GM12878 (cell line): ENCODE results near the gene TMEM150C. TPM values are rescaled to one million over a fixed set of nuclear protein-coding genes. Genes with fewer than 3 reads are reported as not detected.

ENCODE experiments used
- ATAC-seq: fragments of 200-7000 bp; cut with Tn5 transposase; 3 replicates; pipeline ENCODE4 v1.9.1; 2020; ENCODE audit warnings: mild to moderate bottlenecking, moderate library complexity
- BruUV-seq: library from RNA; stranded (reverse); fragments of 400-500 nt; replicated peaks from 2 replicates; lab custom pipeline; 2021; lab: Mats Ljungman, UMichigan
- CTCF ChIA-PET: fragments of 300-600 bp; sonication (Branson Sonifier 250); formaldehyde crosslinking; extraction: SDS; loops from one replicate; lab custom pipeline; 2021; ENCODE audit warnings: inconsistent platforms; lab: Yijun Ruan, JAX
- POLR2A ChIA-PET: fragments of 350-600 bp; formaldehyde crosslinking; extraction: SDS; loops from one replicate; lab custom pipeline; 2021; ENCODE audit warnings: inconsistent platforms; lab: Charles Lee
- RAD21 ChIA-PET: fragments of 300-600 bp; sonication (Branson Sonifier 250); formaldehyde crosslinking; loops from one replicate; lab custom pipeline; 2023; ENCODE audit warnings: antibody characterized with exemption; ENCODE audit not compliant: unreplicated experiment; lab: Charles Lee
- SMC1A ChIA-PET: fragments of 300-600 bp; sonication (Branson Sonifier 250); formaldehyde crosslinking; loops from one replicate; lab custom pipeline; 2023; ENCODE audit not compliant: unreplicated experiment, uncharacterized antibody; lab: Charles Lee
- DNase-seq: peaks from one replicate; pipeline ENCODE4 v3.0.0-alpha.2; 2011; ENCODE audit warnings: low read depth, low spot score
- FAIRE-seq: peaks from 3 replicates; lab custom pipeline; 2011; peaks lifted over from hg19 to GRCh38; lab: Jason Lieb, UNC
- H2AFZ ChIP-seq: 2 replicates; pipeline ENCODE4 v1.6.0; 2011; ENCODE audit warnings: low read depth, low read length, control low read depth; ENCODE audit not compliant: control insufficient read depth
- H3K27ac ChIP-seq: 2 replicates; pipeline ENCODE4 v1.5.1; 2011; ENCODE audit warnings: control low read depth; ENCODE audit not compliant: control insufficient read depth, insufficient read depth
- H3K27me3 ChIP-seq, 2 experiments: replicated peaks in 1 of 2; 2 replicates each; pipeline versions ENCODE4 v1.6.0 to v1.6.1; 2011; ENCODE audit warnings: low read length in 1 of 2; ENCODE audit not compliant: control insufficient read depth in 2 of 2, insufficient read depth in 2 of 2
- H3K36me3 ChIP-seq, 2 experiments: 2 replicates each; pipeline ENCODE4 v1.5.1; 2011; ENCODE audit warnings: low read length in 1 of 2; ENCODE audit not compliant: control insufficient read depth in 2 of 2, insufficient read depth in 2 of 2
- H3K4me1 ChIP-seq: 2 replicates; pipeline ENCODE4 v1.6.1; 2011; ENCODE audit warnings: mild to moderate bottlenecking, low read length, moderate library complexity, mixed read lengths; ENCODE audit not compliant: control insufficient read depth, insufficient read depth
- H3K4me2 ChIP-seq: 2 replicates; pipeline ENCODE4 v1.6.0; 2011; ENCODE audit warnings: control low read depth; ENCODE audit not compliant: control insufficient read depth, insufficient read depth
- H3K4me3 ChIP-seq: fragments of 200-600 bp; sonication (generic); 2 replicates; pipeline ENCODE4 v1.5.1; 2016
- H3K79me2 ChIP-seq: 2 replicates; pipeline ENCODE4 v1.6.0; 2011; ENCODE audit warnings: low read length; ENCODE audit not compliant: control insufficient read depth, insufficient read depth
- H3K9ac ChIP-seq: 2 replicates; pipeline ENCODE4 v1.8.0; 2011; ENCODE audit warnings: low read length, control low read depth, mixed read lengths; ENCODE audit not compliant: control insufficient read depth, insufficient read depth
- H3K9me3 ChIP-seq: replicated peaks from 3 replicates; pipeline ENCODE4 v1.5.1; 2011; ENCODE audit warnings: mild to moderate bottlenecking, low read length; ENCODE audit not compliant: control insufficient read depth, insufficient read depth
- H4K20me1 ChIP-seq: 2 replicates; pipeline ENCODE4 v1.6.0; 2011; ENCODE audit not compliant: control insufficient read depth, insufficient read depth
- CHD1 ChIP-seq: IDR thresholded peaks from 2 replicates; pipeline ENCODE4 v1.6.1; 2012; ENCODE audit warnings: low read depth, low read length, improper control_type of control experiment
- CHD4 ChIP-seq: fragments of 200-600 bp; sonication (generic); IDR thresholded peaks from 2 replicates; pipeline ENCODE4 v1.6.1; 2016; ENCODE audit warnings: mild to moderate bottlenecking
- HCFC1 ChIP-seq: fragments of 150-350 bp; IDR thresholded peaks from 2 replicates; pipeline ENCODE4 v1.6.1; 2014; ENCODE audit warnings: low read length
- JUNB ChIP-seq: IDR thresholded peaks from 2 replicates; pipeline ENCODE4 v1.6.1; 2016; ENCODE audit warnings: antibody characterized with exemption, mild to moderate bottlenecking
- LARP7 ChIP-seq: fragments of 450-650 bp; IDR thresholded peaks from 2 replicates; pipeline ENCODE4 v1.6.1; 2017; ENCODE audit warnings: mild to moderate bottlenecking
- NFXL1 ChIP-seq: fragments of 450-650 bp; IDR thresholded peaks from 2 replicates; pipeline ENCODE4 v1.6.1; 2017; ENCODE audit warnings: antibody characterized with exemption, mild to moderate bottlenecking, borderline replicate concordance
- NFYA ChIP-seq: IDR thresholded peaks from 2 replicates; pipeline ENCODE4 v1.6.1; 2011; ENCODE audit warnings: low read depth, mild to moderate bottlenecking, low read length, improper control_type of control experiment, borderline replicate concordance
- PAX5 ChIP-seq: IDR thresholded peaks from 2 replicates; pipeline ENCODE4 v1.6.1; 2011; ENCODE audit warnings: low read depth, low read length, borderline replicate concordance
- POLR2A ChIP-seq: IDR thresholded peaks from 2 replicates; pipeline ENCODE4 v1.6.1; 2011; ENCODE audit warnings: low read depth, mild to moderate bottlenecking, low read length
- SMARCA5 ChIP-seq: fragments of 450-650 bp; IDR thresholded peaks from 2 replicates; pipeline ENCODE4 v1.6.1; 2017; ENCODE audit warnings: mild to moderate bottlenecking
- SREBF1 ChIP-seq: IDR thresholded peaks from 2 replicates; pipeline ENCODE4 v1.6.1; 2012; ENCODE audit warnings: mild to moderate bottlenecking, low read length
- WRNIP1 ChIP-seq: IDR thresholded peaks from 2 replicates; pipeline ENCODE4 v1.6.1; 2011; ENCODE audit warnings: low read depth, low read length, improper control_type of control experiment, borderline replicate concordance
- YY1 ChIP-seq: IDR thresholded peaks from 2 replicates; pipeline ENCODE4 v1.6.1; 2011; ENCODE audit warnings: low read depth, mild to moderate bottlenecking, low read length
- ZNF622 ChIP-seq: fragments of 450-650 bp; IDR thresholded peaks from 2 replicates; pipeline ENCODE4 v1.6.1; 2017; ENCODE audit warnings: mild to moderate bottlenecking, inconsistent platforms
- WGBS: methylation state at CpG from one replicate; pipeline ENCODE4 v1.1.6; 2016; ENCODE audit warnings: low lambda C conversion rate; ENCODE audit not compliant: insufficient replicate concordance, insufficient coverage; ENCODE audit errors: missing lambda C conversion rate; 5-methylcytosine and 5-hydroxymethylcytosine counted together
- in situ Hi-C: fragments of 300-500 bp; cut with MboI; formaldehyde crosslinking; loops from 9 replicates; pipeline ENCODE4 v1.14.3; 2018; ENCODE audit warnings: mixed read lengths
- intact Hi-C: fragments of 100-400 bp; cut with micrococcal nuclease; formaldehyde crosslinking; loops from one replicate; pipeline ENCODE4 v1.14.2; 2022; ENCODE audit not compliant: unreplicated experiment
- polyA plus RNA-seq, 11 experiments: library from polyadenylated mRNA; depleted of rRNA in 4 of 11; unstranded in 6 of 11; stranded (reverse) in 5 of 11; fragments of >200 nt; fragmentation: Nextera tagmentation in 4 of 11; fragmentation: Illumina TruSeq in 1 of 11; extraction: Ambion mirVana in 4 of 11; extraction: Trizol in 1 of 11; gene quantifications; 1 replicate in 1 of 11; 2 replicates in 10 of 11; pipeline versions ENCODE4 v1.2.1 to v1.2.3, GENCODE V29; 2011 to 2016; ENCODE audit warnings: inconsistent platforms in 2 of 11, missing spikeins in 2 of 11, low read depth in 1 of 11
- total RNA-seq, 4 experiments: library from RNA; depleted of rRNA in 3 of 4; stranded (reverse); fragments of >200 nt in 3 of 4; fragmentation: Illumina TruSeq in 1 of 4; extraction: Trizol in 1 of 4; gene quantifications; 2 replicates each; pipeline versions ENCODE4 v1.2.1 to v1.2.3, GENCODE V29; 2013 to 2021
- TF ChIP-seq, protein P1 (sequence below): IDR thresholded peaks from 2 replicates; pipeline ENCODE4 v1.6.1; 2011; ENCODE audit warnings: low read depth, low read length, improper control_type of control experiment, borderline replicate concordance
- TF ChIP-seq, protein P2 (sequence below): fragments of 450-650 bp; IDR thresholded peaks from 2 replicates; pipeline ENCODE4 v1.6.1; 2017; ENCODE audit warnings: low read depth, mild to moderate bottlenecking, moderate library complexity
- TF ChIP-seq, protein P3 (sequence below): IDR thresholded peaks from 2 replicates; pipeline ENCODE4 v1.6.1; 2012; ENCODE audit warnings: low read depth, low read length, improper control_type of control experiment
- TF ChIP-seq, protein P4 (sequence below): fragments of 450-650 bp; IDR thresholded peaks from 2 replicates; pipeline ENCODE4 v1.6.1; 2017; ENCODE audit warnings: mild to moderate bottlenecking, moderate library complexity

Gene TMEM150C
- total and polyA plus RNA-seq, 10 of the 15 experiments (the other 5 are each of a cell fraction or from before 2014, with no cell fraction given), result 0.04 to 0.78 (median 0.13) TPM; not detected in 2

DNA sequence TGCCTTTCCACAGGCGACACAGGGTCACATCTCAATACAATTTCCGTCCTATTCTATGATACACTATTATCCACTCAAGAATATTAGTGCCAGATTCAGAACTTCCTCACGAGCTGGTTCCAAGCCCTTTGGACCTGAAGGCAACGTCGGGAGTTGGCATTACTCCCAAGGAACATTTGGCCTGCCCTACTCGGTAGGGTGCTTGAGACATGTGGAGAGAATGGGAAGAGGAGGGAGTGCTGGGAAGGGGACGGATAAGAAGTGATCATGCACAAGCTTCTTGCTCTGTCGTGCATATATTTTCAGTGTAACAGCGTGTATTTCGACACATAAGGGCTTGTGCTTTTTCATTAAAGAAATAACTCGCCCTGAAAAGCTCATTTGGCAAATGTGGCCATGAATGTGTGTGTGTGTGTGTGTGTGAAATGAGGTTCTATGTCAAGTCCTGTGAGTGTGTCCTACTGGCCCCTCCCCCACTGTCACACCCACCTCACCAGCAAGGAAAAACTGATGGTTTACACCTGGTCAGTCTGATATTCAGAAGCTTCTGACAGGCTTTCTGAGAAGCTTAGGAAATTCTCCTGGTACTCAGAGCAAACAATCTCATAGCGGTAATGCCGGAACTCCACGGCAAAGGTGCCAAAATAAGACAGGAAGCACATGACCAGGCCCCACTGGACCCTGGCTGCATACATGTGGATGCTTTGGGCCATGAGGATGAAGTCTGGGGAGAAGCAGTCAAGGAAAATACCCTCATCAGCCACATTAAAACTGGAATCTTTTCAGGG, 76.6 kb downstream of the TMEM150C start:
- RAD21 ChIA-PET, result no interaction called here
- SMC1A ChIA-PET, result interaction anchor here (0.6 to 1.0 kb wide), 3 partner anchors 12 to 365 kb away, joined by 3 read pairs; no protein-coding TSS in a partner anchor
- ATAC-seq (no peak), DNase-seq (no peak), FAIRE-seq (no peak)
- Histone ChIP-seq H3K9ac (no peak overlapping the region), H3K9me3 (no peaks in the 10 kb centered on the region), H4K20me1 (no peaks in the 10 kb centered on the region), H3K27me3 (no peaks in the 10 kb centered on the region; a peak in 1 of 4 replicates), H3K36me3 (no peaks in the 10 kb centered on the region), H3K4me1 (no peaks in the 10 kb centered on the region), H3K4me3 (no peak overlapping the region), H3K4me2 (no peak overlapping the region), H3K27ac (no peak overlapping the region), H3K79me2 (no peaks in the 10 kb centered on the region), H2AFZ (no peak overlapping the region)
- in situ Hi-C loops, result no loop called here
- POLR2A ChIA-PET, result no interaction called here
- CTCF ChIA-PET, result interaction anchor here (1.0 kb wide), 1 partner anchor 254 kb away, joined by 3 read pairs; no protein-coding TSS in a partner anchor
- 92% methylated on average over 14 of the region's 14 CpGs for WGBS
- no TSS peak for BruUV-seq
- intact Hi-C loops, result no loop called here
- no peak for TF ChIP-seq PAX5
- TF ChIP-seq CHD1, result no peak
- TF ChIP-seq, protein P1, sequence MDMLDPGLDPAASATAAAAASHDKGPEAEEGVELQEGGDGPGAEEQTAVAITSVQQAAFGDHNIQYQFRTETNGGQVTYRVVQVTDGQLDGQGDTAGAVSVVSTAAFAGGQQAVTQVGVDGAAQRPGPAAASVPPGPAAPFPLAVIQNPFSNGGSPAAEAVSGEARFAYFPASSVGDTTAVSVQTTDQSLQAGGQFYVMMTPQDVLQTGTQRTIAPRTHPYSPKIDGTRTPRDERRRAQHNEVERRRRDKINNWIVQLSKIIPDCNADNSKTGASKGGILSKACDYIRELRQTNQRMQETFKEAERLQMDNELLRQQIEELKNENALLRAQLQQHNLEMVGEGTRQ, result no peak
- TF ChIP-seq POLR2A, result no peak
- TF ChIP-seq YY1, result no peak
- TF ChIP-seq, protein P2, sequence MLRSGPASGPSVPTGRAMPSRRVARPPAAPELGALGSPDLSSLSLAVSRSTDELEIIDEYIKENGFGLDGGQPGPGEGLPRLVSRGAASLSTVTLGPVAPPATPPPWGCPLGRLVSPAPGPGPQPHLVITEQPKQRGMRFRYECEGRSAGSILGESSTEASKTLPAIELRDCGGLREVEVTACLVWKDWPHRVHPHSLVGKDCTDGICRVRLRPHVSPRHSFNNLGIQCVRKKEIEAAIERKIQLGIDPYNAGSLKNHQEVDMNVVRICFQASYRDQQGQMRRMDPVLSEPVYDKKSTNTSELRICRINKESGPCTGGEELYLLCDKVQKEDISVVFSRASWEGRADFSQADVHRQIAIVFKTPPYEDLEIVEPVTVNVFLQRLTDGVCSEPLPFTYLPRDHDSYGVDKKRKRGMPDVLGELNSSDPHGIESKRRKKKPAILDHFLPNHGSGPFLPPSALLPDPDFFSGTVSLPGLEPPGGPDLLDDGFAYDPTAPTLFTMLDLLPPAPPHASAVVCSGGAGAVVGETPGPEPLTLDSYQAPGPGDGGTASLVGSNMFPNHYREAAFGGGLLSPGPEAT, result no peak
- TF ChIP-seq ZNF622, result no peak
- no peak for TF ChIP-seq HCFC1
- no peak for TF ChIP-seq SREBF1
- TF ChIP-seq CHD4, result no peak
- TF ChIP-seq, protein P3, sequence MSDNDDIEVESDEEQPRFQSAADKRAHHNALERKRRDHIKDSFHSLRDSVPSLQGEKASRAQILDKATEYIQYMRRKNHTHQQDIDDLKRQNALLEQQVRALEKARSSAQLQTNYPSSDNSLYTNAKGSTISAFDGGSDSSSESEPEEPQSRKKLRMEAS, result no peak
- TF ChIP-seq NFYA, result no peak
- no peak for TF ChIP-seq LARP7
- no peak for TF ChIP-seq JUNB
- no peak for TF ChIP-seq SMARCA5
- no peak for TF ChIP-seq NFXL1
- TF ChIP-seq, protein P4, sequence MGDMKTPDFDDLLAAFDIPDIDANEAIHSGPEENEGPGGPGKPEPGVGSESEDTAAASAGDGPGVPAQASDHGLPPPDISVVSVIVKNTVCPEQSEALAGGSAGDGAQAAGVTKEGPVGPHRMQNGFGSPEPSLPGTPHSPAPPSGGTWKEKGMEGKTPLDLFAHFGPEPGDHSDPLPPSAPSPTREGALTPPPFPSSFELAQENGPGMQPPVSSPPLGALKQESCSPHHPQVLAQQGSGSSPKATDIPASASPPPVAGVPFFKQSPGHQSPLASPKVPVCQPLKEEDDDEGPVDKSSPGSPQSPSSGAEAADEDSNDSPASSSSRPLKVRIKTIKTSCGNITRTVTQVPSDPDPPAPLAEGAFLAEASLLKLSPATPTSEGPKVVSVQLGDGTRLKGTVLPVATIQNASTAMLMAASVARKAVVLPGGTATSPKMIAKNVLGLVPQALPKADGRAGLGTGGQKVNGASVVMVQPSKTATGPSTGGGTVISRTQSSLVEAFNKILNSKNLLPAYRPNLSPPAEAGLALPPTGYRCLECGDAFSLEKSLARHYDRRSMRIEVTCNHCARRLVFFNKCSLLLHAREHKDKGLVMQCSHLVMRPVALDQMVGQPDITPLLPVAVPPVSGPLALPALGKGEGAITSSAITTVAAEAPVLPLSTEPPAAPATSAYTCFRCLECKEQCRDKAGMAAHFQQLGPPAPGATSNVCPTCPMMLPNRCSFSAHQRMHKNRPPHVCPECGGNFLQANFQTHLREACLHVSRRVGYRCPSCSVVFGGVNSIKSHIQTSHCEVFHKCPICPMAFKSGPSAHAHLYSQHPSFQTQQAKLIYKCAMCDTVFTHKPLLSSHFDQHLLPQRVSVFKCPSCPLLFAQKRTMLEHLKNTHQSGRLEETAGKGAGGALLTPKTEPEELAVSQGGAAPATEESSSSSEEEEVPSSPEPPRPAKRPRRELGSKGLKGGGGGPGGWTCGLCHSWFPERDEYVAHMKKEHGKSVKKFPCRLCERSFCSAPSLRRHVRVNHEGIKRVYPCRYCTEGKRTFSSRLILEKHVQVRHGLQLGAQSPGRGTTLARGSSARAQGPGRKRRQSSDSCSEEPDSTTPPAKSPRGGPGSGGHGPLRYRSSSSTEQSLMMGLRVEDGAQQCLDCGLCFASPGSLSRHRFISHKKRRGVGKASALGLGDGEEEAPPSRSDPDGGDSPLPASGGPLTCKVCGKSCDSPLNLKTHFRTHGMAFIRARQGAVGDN, result no peak
- TF ChIP-seq WRNIP1, result no peak
